Measurements from ENCODE around the gene NSMCE1.
"Not testable (repeated sequence)": the region's sequence is repeated elsewhere in the genome, so short reads cannot be mapped to it uniquely, and the experiment has no call there.

NSMCE1 gene

GRCh38 chr16:27214084-27214961 lies 54.2 kb downstream of the NSMCE1 start:
- no peak for DNase-seq

GRCh38 chr16:27211026-27211425 lies 57.5 kb downstream of the NSMCE1 start:
- DNase-seq: no peak

GRCh38 chr16:27210174-27210573 lies 58.4 kb downstream of the NSMCE1 start:
- no peak for DNase-seq

GRCh38 chr16:27209591-27209990 lies 59.0 kb downstream of the NSMCE1 start:
- no peak for DNase-seq

GRCh38 chr16:27208796-27209195 lies 59.8 kb downstream of the NSMCE1 start:
- DNase-seq: no peak

- DNase-seq: no peak
Observed at GRCh38 chr16:27208081-27208680, 60.4 kb downstream of the NSMCE1 start.

GRCh38 chr16:27207121-27207520 lies 61.5 kb downstream of the NSMCE1 start:
- not testable (repeated sequence) for DNase-seq

- DNase-seq: no peak
Observed at GRCh38 chr16:27205423-27206065, 63.0 kb downstream of the NSMCE1 start.

- DNase-seq: no peak
Observed at GRCh38 chr16:27204312-27204915, 64.2 kb downstream of the NSMCE1 start.

- peak; percentile 100 for DNase-seq
Observed at GRCh38 chr16:27203507-27204311, 64.9 kb downstream of the NSMCE1 start, which contains the start of gene KDM8. KDM8 (plus strand) TSS chr16:27203526; CDS start chr16:27210124, 6,598 bp downstream.

- DNase-seq: peak; percentile 93
Observed at GRCh38 chr16:27202923-27203506, 65.6 kb downstream of the NSMCE1 start.

GRCh38 chr16:27200914-27201313 lies 67.7 kb downstream of the NSMCE1 start:
- not testable (repeated sequence) for DNase-seq

- DNase-seq: peak; percentile 13
Observed at GRCh38 chr16:27199736-27200135, 68.8 kb downstream of the NSMCE1 start.

- DNase-seq: no peak
Observed at GRCh38 chr16:27199235-27199586, 69.4 kb downstream of the NSMCE1 start.

- DNase-seq: no peak
Observed at GRCh38 chr16:27198451-27199234, 69.9 kb downstream of the NSMCE1 start.

- DNase-seq: no peak
Observed at GRCh38 chr16:27197004-27197403, 71.6 kb downstream of the NSMCE1 start.

- peak; percentile 14 for DNase-seq
Observed at GRCh38 chr16:27195941-27196595, 72.5 kb downstream of the NSMCE1 start.

- no peak for DNase-seq
Observed at GRCh38 chr16:27195076-27195741, 73.4 kb downstream of the NSMCE1 start.

GRCh38 chr16:27193300-27193990 lies 75.1 kb downstream of the NSMCE1 start:
- DNase-seq: no peak
